ENCODE results near the gene SERPINA10.

SERPINA10 gene, protein sequence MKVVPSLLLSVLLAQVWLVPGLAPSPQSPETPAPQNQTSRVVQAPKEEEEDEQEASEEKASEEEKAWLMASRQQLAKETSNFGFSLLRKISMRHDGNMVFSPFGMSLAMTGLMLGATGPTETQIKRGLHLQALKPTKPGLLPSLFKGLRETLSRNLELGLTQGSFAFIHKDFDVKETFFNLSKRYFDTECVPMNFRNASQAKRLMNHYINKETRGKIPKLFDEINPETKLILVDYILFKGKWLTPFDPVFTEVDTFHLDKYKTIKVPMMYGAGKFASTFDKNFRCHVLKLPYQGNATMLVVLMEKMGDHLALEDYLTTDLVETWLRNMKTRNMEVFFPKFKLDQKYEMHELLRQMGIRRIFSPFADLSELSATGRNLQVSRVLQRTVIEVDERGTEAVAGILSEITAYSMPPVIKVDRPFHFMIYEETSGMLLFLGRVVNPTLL

DNA sequence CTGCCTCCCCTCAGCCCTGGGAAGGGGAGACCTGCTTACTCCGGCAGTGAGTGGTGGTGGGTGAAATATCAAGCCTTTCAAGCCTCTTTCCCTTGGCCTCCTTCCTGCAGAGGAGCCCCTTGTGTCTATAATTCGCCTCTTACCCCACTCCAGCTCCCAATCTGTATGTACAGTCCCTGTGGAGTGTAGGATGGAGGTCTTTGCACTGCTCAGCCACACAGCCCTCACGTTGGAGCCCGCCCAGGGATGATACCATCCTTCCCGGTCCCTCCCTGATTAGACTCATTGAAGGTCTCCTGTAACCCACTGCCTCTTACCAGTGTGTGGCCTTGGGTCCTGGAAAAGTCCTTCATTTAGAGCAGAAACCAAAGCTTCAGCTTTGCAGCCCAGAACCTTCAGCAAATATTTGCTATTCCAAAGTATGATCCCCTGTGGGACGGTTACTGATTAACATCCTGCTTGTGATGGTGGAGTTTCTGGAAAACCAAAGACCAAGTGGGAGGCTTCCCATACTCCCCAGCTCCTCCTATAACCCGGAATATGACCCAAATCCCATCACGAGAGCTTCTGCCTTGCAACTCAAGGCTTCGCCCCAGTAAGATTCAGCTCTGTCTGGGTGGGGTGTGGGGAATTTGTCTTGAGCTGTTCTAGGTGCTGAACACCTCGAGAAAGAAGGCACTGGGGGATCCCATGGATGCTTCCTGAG, at the start of gene SERPINA10:
SERPINA10 (minus strand) TSS at position 397 of the 706 bp plus-strand sequence. CDS start 2,675 bp downstream, outside the sequence.
- no peak for DNase-seq

DNA sequence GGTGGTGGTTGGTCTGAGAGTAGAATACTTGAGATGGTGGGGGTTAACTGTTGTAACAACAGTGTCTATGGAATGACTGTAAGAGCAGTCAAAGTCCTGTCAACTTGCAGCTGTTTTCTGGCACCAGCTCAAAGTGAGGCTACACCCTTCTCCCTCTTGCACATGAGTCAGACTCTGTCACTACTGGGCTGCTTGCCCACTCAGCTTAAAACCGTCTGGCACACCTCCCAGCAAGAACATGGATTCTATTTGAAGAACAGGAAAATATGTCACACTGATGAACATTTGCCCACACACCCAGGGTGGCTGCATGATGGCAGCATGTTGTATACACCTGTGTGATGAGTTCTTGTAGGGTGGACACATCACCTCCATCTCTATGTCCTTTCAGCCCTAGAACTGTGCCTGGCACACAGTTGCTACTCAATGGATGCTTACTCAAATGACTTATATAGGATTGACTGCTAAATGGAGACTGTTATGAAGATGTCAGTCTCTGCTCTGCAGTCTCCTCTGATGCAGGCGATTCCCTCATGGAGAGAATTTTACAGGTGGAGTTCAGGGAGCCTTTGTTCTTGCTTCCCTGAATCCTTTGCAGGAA, 49.4 kb upstream of the SERPINA10 start:
- DNase-seq: no peak

DNA sequence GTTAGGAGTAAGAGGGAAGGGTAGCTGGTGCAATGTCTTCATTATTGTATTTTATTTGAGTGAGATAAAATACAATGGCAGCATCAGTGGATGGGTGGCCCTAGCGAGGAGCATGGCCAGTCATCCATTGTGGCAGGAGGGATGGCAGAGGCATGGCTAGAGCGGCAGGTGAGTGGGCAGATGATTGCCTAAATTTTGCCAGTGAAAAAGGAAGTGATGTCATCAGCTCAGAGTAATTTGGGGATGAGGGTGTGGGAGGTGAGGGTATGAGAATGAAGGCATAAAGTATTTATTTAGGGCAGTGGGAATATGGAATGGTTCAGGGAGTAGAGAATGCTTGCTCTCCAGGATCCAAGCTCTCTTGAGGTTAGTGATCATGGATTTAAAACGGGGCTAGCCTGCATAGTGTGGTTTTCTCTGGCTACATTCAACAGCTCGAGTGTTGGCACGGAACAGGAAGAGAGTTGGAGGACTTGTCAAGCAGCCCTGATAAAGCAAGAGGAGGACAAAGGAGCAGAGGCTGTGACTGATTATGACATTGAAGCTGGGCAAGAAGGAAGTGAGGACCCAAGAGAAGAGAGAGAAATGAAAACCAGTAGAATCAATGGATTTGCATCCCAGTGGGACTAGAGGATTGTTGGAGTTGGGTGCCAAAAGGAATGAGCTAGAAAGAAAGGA, 48.7 kb upstream of the SERPINA10 start:
- DNase-seq: no peak

DNA sequence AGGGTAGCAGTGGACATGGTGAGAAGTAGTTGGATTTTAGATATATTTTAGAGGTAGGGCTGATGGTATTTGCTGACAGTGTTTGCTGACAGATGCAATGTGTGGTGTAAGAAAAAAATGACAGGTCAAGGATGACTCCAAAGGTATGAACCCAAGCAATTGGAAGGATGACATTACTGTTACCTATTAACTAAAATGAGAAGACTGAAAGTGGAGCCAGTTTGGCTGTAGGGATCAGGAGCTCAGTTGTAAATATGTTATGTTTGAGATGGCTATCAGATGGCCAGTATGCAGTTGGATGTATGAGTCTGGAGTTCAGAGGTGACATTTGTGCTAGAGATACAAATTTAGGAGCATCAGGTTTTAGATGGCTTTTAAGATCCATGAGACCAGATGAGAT, 47.5 kb upstream of the SERPINA10 start:
- DNase-seq: no peak

DNA sequence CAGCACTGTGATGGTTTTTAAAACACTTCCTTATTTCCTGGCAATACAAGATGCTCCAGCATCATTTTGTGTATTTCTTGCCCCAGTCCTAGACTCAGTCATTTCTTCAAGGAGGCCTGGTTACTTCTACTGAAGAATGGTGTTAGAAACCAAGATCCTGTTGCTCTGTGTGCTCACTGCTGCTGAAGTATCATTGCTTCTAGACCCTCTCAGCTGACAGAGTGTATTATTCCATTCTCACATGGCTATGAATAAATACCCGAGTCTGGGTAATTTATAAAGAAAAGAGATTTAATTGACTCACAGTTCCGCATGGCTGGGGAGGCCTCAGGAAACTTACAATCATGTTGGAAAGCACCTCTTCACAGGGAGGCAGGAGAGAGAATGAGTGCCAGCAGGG, 45.0 kb upstream of the SERPINA10 start:
- DNase-seq: no peak

DNA sequence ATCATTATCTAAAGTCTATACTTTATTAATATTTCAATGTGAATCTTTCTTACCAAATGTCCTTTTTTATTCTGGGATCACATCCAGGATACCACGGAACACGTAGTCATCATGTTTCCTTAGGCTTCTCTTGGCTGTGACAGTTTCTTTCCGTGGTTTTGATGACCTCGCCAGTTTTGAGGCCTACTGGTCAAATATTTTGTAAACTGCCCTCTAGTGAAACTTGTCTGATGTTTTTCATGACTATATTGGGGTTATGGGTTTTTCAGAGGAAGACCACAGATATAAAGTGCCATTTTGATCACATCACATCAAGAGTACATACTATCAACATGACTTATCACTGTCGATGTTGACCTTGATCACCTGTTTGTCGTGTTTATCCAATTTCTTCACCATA, 44.2 kb upstream of the SERPINA10 start:
- no peak for DNase-seq

DNA sequence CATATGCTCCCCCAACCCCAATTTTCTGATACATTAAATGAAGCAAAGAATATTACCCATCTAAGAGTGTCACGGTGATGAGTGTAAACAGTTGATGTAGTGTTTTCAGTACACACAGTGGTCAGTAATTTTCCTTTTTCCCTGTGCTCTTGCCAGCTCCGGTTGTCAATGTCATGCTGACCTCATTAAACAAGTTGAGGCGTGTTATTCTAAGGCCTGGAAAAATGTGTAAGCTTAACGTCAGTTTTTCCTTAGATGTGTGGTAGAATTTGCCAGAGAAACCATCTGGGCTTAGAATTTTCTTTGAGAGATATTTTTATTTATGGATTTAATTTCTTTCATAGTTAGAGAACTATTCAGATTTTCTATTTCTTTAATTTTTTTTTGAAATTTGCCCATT, 41.8 kb upstream of the SERPINA10 start:
- DNase-seq: no peak

DNA sequence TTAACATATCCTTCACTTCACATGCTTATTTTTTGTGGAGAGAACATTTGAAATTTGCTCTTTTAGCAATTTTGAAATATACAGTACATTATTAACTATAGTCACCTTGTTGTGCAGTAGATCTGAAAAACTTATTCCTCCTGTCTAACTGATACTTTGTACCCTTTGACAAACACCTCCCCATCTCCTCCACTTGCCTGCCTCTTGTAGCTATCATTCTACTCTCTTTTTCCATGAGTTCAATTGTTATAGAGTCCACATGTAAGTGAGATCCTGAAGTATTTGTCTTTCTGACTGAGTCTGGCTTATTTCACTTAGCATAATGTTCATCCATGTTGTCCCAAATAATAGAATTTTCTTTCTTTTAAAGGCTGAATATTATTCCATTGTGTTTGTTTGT, 39.5 kb upstream of the SERPINA10 start:
- no peak for DNase-seq

DNA sequence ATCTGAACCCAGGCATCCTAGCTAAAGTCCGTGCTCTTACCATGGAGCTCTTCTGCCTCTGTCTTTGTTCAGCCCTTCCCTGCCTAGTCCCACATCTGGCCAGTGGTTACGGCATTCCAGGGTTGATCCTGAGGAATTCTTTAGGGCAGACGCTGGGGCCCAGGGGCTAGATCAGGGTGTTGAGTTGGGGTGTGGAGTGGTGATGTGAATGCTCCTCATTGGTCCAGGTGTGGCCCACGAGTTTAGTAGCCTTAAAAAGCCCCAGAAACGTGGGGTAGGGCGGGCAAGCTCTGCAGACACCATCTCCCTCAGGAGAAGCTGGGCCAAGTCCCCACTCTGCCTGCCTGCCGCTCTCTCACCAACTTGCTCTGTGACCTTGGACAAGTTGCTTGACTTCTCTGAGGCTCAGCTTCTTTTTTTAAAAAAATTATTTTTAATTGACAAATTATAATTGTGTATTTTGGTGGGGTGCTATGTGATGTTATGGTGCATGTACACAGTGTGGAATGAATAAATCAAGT, 39.1 kb upstream of the SERPINA10 start:
- no peak for DNase-seq

DNA sequence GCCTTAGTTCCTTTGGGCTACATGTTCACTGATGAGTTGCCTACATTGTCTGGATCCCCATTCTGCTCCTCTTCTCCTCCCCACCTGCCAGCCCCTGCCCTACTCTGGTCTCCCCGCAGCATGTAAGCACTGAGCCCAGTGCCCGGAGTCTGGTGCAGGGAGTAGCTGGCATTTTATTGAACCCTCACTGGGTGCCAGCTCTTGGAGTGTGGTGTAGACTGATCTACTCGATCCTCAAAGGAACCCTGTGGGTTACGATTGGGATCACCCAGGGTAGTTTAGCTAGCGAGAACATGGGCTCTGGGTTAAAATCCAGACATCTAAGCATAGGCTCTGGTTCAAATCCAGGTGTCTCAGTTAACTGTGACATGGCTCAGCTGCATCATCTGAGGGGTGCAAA, 38.4 kb upstream of the SERPINA10 start:
- DNase-seq: no peak

DNA sequence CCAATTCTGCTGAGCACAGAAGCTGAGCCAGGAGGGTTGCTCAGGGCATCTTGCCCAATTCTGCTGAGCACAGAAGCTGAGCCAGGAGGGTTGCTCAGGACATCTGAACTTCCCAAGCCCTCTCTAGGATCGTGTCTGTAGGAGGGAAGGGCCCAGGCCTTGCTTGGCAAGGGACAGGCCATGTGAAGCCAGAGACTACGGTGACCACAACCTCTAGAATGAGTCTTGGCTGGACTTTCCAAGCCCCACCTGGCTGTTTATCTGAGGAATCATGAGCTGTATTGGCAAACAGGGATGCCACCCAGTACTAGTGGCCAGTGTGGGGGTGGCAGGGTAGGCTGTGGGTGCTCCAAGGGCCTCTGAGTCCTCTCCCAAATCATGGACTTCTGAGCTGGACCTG, 37.8 kb upstream of the SERPINA10 start:
- no peak for DNase-seq

DNA sequence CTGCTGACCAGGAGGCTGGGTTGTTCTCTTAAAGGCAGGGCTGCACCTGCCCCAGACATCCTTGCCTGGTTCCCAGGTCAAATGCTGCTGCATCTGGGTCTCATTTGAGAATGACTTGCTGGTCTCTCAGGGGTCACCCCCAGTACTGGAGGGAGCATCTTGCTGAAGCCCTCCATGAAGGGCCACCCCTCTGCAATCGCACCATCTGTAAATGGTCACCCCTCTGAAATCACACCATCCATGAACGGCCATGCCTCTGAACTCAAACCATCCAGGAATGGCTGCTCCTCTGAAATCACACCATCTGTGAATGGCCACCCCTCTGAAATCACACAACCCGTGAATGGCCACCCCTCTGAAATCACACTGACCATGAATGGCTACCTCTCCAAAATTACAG, 37.4 kb upstream of the SERPINA10 start:
- DNase-seq: no peak

DNA sequence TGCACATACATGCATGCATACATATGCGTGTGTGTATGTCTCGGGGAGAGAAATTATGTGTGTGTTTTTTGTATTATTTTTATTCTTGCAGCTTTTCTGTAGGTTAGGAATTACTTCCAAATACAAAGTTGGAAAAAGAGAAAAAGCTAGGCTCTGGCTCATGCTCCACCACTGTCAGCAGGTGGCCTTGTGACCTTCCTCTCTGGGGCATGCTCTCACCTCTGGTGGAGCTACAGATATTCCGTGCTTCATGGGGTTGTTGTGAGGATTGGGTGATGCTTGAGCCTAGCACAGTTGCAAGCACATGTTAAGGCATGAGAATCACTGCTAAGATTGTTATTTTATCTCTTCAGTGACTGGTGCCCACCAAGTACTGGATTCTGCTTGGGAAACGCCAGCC, 36.8 kb upstream of the SERPINA10 start:
- no peak for DNase-seq

DNA sequence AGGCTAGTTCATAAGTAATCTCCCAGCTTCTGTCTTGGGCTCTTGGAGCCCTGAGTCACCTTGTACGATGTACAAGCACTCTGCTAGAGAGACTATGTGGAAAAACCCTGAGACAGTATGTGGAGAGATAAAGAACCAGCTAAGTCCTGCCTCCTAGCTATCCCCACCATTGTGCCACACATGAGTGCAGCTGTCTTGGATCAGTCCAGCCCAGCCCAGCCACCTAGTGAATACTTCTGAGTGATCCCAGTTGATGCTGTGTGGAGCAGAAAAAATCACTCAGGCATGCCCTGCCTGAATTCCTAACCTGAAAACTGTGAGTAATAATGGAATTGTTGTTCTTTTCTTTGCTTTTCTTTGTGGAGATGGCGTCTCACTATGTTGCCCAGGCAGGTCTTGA, 35.1 kb upstream of the SERPINA10 start:
- DNase-seq: no peak

DNA sequence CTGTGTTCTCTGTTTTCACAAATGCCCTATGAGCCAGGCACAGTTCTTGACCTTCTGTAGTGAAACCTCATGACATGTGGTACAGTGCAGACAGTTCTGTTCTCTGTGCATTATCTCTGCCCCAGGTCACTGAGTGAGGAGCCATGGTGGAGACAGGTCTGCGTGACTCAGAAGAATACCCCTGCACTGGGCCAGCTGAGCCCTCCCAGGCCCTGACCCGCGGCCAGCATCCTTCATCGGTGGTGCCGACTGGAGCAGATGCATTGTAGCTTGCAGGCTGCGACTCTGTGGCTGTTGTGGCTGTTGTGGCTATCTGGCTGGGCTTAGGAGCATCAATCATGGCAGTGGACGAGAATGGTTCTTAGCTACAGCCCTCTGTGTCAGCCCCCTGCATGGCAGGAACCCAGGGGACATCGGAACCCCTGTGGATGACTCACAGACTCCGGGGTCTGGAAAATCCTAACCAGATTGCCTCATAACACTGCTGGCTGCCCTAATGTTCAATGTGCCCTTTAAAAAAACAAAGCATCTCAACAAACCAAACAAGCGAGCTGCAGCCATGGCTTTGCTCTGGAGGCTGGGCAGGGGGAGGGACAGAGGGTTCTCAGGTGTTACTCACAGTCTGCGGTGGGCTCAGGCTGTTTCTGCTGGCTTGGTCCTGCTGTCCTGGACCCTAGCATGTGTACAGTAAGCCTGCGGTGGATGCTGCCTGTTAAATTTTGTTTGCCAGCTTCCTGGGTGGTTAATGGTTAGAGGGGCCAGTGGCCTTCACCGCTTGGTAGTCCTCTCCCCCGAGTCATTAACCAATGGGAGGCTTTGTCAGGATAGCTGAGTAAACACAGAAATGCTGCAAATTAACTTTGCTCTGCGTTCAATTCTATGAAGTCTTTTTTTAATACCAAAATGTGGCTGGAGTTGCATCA, 29.8 kb upstream of the SERPINA10 start, which contains the start of gene SERPINA6:
SERPINA6 (minus strand) TSS at position 689 of the 923 bp plus-strand sequence. CDS start 8,688 bp downstream, outside the sequence.
- no peak for DNase-seq

DNA sequence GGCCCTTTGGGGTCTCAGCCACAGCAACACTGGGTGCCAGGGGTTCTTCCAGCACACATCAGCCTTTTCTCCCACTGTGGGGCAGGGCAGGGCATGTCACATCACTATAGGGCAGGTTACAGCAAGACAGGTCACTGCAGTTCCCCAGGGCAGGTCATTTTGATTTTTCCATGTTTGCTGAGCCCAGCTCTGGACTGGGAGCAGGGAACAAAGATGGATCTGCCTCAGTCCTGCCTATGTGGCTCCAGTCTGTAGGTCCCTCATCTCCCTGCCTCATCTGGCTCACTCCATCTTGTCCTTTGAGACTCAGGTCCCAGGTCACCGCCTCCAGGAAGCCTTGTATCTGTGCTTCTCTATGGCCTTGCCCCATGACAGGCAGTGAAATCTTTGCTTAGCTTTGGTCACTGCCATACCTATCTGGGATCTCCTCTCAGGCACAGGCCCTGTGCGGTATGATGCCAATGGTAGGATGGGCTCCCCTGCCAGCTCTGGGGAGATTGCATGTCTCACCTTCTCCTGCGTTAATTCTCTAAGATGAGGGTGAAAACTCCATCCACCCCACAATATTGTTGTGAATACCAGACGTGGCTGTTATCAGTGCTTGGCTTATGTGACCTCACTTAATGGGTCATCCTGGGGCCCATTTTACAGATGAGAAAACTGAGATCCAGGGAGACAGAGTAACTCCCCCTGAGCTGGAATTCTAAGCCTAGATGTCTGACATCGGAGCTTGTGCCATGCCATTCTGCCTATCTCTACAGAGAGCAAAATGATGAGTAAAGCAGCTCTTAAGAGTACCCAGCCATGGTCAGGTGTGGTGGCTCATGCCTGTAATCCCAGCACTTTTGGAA, 28.6 kb upstream of the SERPINA10 start:
- DNase-seq: no peak

DNA sequence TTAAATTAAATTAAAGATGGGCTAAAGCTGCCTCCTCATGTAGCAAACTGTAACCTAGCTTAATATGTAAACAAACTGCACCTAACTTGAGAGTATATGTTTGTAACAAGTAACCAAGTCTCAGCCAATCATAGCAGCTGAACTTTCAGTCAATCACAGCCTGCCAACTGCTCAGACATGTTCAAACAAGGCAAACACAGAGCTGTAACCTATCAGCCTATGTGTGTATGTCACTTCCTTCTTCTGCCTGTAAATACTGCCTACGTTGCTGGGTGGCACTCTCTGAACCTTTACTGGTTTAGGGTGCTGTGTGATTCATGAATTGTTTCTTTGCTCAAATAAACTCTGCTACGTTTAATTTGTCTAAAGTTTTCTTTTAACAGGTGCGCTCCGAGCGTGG, 27.2 kb upstream of the SERPINA10 start:
- DNase-seq: no peak

DNA sequence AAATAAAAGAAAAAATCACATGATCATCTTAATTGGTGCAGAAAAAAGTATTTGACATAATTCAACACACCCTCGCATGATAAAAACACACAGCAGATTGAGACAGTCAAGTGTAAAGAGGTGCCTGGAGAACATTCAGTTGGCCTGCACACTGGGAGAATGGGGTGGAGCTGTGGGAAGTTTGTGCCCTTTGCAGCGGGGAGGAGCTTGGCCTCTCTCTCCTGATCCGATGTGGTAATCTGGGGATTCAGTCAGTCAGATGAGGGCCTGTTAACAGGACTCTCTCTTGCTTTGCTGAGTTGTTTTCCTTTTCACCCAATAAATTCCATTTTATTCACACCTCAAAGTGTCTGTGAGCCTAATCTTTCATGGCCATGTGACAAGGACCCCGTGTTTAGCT, 24.2 kb upstream of the SERPINA10 start:
- DNase-seq: no peak

DNA sequence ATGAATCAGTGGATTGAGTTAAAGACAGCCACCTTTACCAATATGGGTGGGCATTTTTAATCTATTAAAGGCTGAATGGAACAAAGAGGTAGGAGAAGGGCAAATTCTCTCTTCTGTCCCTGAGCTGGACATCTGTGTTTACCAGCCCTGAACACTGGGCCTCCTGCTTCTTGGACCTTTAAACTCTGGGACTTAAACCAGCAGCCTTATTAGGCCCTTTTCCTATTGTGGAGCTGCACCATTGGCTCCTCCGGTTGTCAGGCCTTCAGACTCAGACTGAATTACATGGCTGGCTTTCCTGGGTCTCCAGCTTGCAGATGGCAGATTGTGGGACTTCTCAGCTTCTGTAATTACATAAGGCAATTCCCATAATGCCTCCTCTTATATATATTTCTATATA, 23.6 kb upstream of the SERPINA10 start:
- DNase-seq: no peak

DNA sequence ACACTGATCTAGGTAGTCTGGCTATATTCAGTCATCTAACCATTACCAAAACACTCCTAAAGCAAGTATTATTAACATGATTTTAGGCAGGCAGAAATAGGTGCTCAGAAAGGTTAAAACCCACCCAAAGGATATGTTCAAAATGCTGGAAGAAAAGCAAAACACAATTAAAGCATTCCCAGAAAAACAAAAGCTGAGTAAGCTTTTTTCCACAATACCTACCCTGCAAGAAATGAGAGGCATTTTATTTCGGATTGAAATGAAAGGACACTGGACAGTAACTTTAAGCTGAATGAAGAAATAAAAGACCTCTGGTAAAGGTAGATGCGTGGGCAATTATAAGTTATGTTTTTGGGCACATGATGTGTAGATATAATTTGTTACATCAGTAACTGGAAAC, 21.8 kb upstream of the SERPINA10 start:
- DNase-seq: no peak

All from CD4-positive, alpha-beta T cell treated with Interleukin-10 for 1 hour (primary cell).